BE2C (cell line): ENCODE measurements around the gene HDAC1.

Experiments used
- DNase-seq: peaks from one replicate; pipeline ENCODE4 v3.0.0-alpha.2; 2020
- H3K27me3 ChIP-seq: fragments of 250-450 bp; sonication (Bioruptor Pico); 2 replicates; pipeline ENCODE4 v1.5.1; 2020; ENCODE audit warnings: mild to moderate bottlenecking
- H3K36me3 ChIP-seq: fragments of 250-450 bp; sonication (Bioruptor Pico); 2 replicates; pipeline ENCODE4 v1.5.1; 2020; ENCODE audit warnings: mild to moderate bottlenecking
- H3K4me1 ChIP-seq: fragments of 250-450 bp; sonication (Bioruptor Pico); 2 replicates; pipeline ENCODE4 v1.5.1; 2020
- H3K4me3 ChIP-seq: 2 replicates; pipeline ENCODE4 v1.5.1; 2011; ENCODE audit warnings: low read depth, low read length
- H3K9me3 ChIP-seq: fragments of 250-450 bp; sonication (Bioruptor Pico); 2 replicates; pipeline ENCODE4 v1.5.1; 2020
- TF ChIP-seq, protein P1 (sequence below): IDR thresholded peaks from 2 replicates; pipeline ENCODE4 v1.5.1; 2012; ENCODE audit warnings: mild to moderate bottlenecking, low read depth, low read length

Gene HDAC1

DNA sequence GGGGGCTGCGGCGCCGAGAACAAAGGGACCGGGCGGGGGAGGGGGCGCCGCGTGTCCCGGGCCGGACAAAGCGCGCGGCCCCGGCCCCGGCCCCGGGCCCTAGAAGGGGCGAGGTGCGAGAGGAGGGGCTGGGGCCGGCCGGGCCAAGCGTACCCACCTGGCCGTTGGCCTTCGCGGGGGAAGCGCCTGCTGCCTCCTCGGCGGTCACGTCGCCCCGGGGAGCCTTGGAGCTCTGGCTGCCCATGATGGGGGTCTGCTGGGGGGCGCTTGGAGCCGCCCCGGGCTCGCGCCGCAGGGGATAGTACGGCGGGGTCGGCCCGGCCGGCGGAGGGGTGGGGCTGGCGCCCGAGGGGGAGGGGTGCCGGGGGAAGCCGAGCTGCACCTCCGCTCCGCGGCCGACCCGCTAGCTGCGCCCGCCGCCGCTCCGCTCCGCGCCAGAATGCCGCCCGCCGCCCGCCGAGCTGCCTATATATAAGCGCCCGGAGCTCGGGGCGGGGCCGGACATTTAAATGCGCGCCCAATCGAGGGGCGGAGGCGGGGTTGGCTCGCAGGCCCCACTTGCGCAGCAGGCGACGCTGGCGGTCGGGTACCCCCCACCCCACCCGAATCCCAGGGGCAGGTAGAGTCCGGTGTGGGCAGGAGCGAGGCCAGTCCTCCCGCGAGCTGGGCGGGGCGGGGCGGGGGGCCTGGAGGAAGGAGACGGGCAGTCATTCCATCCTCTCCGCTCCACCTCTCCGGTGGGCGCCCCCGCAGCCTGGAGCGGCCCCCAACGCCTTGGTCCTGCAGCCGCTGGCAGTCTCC lies 44.1 kb downstream of the HDAC1 start, which contains the start of gene MARCKSL1:
Gene MARCKSL1, minus strand, starts transcription at position 444 of the 801 bp plus-strand sequence. Its CDS starts 200 bp downstream, at position 244.
- TF ChIP-seq, protein P1, sequence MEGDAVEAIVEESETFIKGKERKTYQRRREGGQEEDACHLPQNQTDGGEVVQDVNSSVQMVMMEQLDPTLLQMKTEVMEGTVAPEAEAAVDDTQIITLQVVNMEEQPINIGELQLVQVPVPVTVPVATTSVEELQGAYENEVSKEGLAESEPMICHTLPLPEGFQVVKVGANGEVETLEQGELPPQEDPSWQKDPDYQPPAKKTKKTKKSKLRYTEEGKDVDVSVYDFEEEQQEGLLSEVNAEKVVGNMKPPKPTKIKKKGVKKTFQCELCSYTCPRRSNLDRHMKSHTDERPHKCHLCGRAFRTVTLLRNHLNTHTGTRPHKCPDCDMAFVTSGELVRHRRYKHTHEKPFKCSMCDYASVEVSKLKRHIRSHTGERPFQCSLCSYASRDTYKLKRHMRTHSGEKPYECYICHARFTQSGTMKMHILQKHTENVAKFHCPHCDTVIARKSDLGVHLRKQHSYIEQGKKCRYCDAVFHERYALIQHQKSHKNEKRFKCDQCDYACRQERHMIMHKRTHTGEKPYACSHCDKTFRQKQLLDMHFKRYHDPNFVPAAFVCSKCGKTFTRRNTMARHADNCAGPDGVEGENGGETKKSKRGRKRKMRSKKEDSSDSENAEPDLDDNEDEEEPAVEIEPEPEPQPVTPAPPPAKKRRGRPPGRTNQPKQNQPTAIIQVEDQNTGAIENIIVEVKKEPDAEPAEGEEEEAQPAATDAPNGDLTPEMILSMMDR, result no peak
- Histone ChIP-seq H3K27me3 (no peaks in the 10 kb centered on the region), H3K4me3 (peak within 1 kb of the TSS; percentile 66), H3K9me3 (no peaks in the 10 kb centered on the region), H3K36me3 (peaks cover 11% of the 10 kb centered on the region), H3K4me1 (no peaks in the 10 kb centered on the region)
- DNase-seq, result peak; percentile 79

DNA sequence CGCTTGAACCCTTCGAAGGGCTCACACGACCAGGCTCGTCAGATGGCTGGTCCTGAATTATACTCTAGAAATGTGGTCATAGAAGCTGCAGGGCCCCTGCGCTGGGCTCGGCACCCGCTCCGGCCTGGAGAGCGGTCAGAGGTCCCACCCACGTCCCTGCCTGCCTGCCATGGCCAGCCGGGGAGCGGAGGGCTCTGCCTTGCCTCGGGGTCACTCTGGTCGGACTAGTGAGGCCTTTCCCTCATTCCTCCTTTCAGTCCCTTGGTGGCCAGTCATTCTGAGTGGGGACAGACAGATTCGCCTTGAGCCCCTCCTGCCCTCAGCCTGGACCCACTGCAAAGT lies 44.7 kb downstream of the HDAC1 start:
- Histone ChIP-seq H3K9me3 (no peaks in the 10 kb centered on the region), H3K4me1 (no peaks in the 10 kb centered on the region), H3K27me3 (no peaks in the 10 kb centered on the region), H3K36me3 (peaks cover 11% of the 10 kb centered on the region), H3K4me3 (no peak overlapping the region; the same call in 1 of the 2 replicates)
- TF ChIP-seq, protein P1, result no peak
- no peak for DNase-seq

DNA sequence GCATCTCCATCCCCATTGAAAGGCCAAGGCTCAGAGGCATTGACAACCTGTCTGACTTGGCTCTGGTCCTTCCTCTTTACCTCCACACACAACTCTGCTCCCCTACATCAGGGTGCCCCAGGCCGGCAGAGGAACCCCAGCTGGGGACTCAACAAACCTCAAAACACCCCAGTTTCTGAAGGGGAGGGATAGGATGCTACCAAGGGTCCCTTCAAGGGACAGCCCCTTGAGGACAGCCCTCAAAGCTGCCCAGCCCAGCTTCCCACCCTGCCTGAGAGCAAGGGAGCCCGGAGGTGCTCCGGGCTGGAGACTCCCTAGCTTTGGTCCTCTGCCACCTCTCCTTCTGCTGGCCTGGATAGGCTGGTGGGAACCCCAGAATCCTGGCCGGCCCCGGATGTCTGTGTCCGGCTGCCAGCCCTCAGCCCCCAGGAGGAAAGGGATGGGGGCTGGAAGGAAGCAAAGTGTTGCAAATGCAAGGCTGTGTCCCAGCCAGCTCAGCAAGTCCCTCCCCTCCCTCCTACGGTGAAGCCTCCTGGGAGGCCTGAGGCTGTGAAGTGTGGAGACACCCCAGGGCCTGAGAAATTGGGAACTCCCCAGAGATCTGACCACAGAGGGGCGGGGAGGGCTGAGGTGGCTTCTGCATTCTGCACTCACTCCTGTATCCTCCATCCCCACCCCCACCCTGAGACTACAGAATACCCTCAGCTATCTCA lies 45.2 kb downstream of the HDAC1 start:
- Histone ChIP-seq H3K9me3 (no peaks in the 10 kb centered on the region), H3K27me3 (no peaks in the 10 kb centered on the region), H3K4me3 (no peak overlapping the region), H3K4me1 (no peaks in the 10 kb centered on the region), H3K36me3 (peaks cover 11% of the 10 kb centered on the region)
- TF ChIP-seq, protein P1, result no peak
- no peak for DNase-seq

DNA sequence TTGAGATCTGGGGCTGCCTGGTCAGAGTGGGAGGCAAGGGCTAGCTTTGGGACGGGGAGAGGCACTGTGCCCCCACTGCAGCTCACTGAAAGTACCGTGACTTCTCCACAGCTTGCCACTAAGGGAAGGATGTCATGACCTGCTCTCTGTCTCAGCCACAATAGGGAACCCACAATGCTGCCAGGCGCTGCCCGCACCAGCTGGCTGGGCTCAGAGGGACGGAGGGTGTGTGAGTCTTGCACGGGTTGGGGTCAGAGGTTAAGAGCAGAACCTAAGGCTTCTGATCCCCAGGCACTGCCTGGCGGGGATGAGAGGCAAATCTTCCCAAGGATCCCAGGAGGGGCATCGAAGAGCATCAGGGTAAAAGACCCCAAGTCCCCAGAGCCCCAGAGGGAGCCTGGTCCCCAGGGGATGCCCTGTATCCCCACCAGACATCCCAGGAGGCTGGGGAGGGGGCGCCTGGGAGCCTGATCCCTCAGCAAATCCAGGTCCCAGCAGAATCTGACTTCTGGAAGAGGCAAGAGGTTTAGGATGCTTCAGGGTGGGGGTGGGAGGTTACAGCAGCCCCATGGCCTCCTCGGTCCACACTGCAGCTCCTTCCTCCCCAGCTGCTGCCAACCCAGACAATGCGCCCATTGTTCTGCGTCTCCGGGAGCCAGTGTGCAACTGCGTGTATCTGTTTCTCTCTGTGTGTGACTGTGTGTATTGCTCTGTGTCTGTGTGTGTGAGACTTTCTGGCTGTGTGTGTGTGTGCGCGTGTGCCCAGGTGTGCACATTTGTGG lies 46.2 kb downstream of the HDAC1 start:
- TF ChIP-seq, protein P1, result no peak
- no peak overlapping the region for H3K4me3 ChIP-seq
- no peaks in the 10 kb centered on the region for H3K9me3 ChIP-seq
- H3K4me1 ChIP-seq, result no peaks in the 10 kb centered on the region
- peaks cover 7% of the 10 kb centered on the region for H3K36me3 ChIP-seq
- DNase-seq, result no peak
- H3K27me3 ChIP-seq, result no peaks in the 10 kb centered on the region

DNA sequence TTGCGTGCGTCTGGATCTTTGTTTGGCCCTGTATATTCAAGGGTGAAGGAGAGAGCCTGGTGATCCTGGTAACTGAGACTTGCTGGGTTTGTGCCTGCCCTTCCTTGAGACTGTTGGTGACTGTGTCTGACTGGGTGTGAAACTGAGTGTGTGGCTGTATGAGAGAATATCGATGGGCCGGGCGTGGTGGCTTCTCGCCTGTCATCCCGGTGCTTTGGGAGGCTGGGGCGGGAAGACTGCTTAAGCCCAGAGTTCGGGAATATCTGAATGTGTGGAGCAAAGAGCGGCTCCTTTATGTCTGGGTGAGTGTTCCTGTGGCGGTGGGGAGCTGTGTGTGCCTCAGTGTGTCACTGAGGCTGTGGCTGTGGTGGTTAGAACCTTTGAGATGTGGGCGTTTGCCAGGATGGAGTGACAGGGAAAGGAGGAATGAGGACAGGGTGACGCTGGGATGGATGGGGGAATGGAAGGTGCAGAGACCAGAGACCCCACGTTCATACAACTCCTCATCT lies 46.8 kb downstream of the HDAC1 start:
- no peak for DNase-seq
- Histone ChIP-seq H3K27me3 (no peaks in the 10 kb centered on the region), H3K4me1 (no peaks in the 10 kb centered on the region), H3K36me3 (peaks cover 4% of the 10 kb centered on the region), H3K9me3 (no peaks in the 10 kb centered on the region), H3K4me3 (no peak overlapping the region)
- TF ChIP-seq, protein P1, result no peak
